DOHH2 (cell line): ENCODE data around the gene PIGA.

Experiments used
- EZH2phosphoT487 ChIP-seq: fragments of 200-600 bp; sonication (generic); IDR thresholded peaks from 2 replicates; pipeline ENCODE4 v1.6.1; 2017; ENCODE audit warnings: borderline replicate concordance, mild to moderate bottlenecking, antibody characterized with exemption, low read length, moderate library complexity, mixed read lengths
- TF ChIP-seq, protein P1 (sequence below): fragments of 200-600 bp; sonication (generic); IDR thresholded peaks from one replicate; pipeline ENCODE4 v1.5.1; 2014; ENCODE audit warnings: antibody characterized with exemption, mild to moderate bottlenecking, low read depth, low read length; ENCODE audit not compliant: poor library complexity, severe bottlenecking

GRCh38 chrX:15322072-15322471, 13.3 kb downstream of the PIGA start:
- TF ChIP-seq, protein P1, sequence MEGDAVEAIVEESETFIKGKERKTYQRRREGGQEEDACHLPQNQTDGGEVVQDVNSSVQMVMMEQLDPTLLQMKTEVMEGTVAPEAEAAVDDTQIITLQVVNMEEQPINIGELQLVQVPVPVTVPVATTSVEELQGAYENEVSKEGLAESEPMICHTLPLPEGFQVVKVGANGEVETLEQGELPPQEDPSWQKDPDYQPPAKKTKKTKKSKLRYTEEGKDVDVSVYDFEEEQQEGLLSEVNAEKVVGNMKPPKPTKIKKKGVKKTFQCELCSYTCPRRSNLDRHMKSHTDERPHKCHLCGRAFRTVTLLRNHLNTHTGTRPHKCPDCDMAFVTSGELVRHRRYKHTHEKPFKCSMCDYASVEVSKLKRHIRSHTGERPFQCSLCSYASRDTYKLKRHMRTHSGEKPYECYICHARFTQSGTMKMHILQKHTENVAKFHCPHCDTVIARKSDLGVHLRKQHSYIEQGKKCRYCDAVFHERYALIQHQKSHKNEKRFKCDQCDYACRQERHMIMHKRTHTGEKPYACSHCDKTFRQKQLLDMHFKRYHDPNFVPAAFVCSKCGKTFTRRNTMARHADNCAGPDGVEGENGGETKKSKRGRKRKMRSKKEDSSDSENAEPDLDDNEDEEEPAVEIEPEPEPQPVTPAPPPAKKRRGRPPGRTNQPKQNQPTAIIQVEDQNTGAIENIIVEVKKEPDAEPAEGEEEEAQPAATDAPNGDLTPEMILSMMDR: no peak
- no peak for TF ChIP-seq EZH2phosphoT487
